GM12878 (cell line): ENCODE results near the gene CHDH. TPM values are rescaled to one million over a fixed set of nuclear protein-coding genes. Genes with fewer than 3 reads are reported as not detected.

ENCODE experiments used
- ATAC-seq: fragments of 200-7000 bp; cut with Tn5 transposase; 3 replicates; pipeline ENCODE4 v1.9.1; 2020; ENCODE audit warnings: mild to moderate bottlenecking, moderate library complexity
- BruUV-seq: library from RNA; stranded (reverse); fragments of 400-500 nt; replicated peaks from 2 replicates; lab custom pipeline; 2021; lab: Mats Ljungman, UMichigan
- CTCF ChIA-PET: fragments of 300-600 bp; sonication (Branson Sonifier 250); formaldehyde crosslinking; extraction: SDS; loops from one replicate; lab custom pipeline; 2021; ENCODE audit warnings: inconsistent platforms; lab: Yijun Ruan, JAX
- POLR2A ChIA-PET: fragments of 350-600 bp; formaldehyde crosslinking; extraction: SDS; loops from one replicate; lab custom pipeline; 2021; ENCODE audit warnings: inconsistent platforms; lab: Charles Lee
- RAD21 ChIA-PET: fragments of 300-600 bp; sonication (Branson Sonifier 250); formaldehyde crosslinking; loops from one replicate; lab custom pipeline; 2023; ENCODE audit warnings: antibody characterized with exemption; ENCODE audit not compliant: unreplicated experiment; lab: Charles Lee
- SMC1A ChIA-PET: fragments of 300-600 bp; sonication (Branson Sonifier 250); formaldehyde crosslinking; loops from one replicate; lab custom pipeline; 2023; ENCODE audit not compliant: unreplicated experiment, uncharacterized antibody; lab: Charles Lee
- DNase-seq: peaks from one replicate; pipeline ENCODE4 v3.0.0-alpha.2; 2011; ENCODE audit warnings: low read depth, low spot score
- FAIRE-seq: peaks from 3 replicates; lab custom pipeline; 2011; peaks lifted over from hg19 to GRCh38; lab: Jason Lieb, UNC
- H2AFZ ChIP-seq: 2 replicates; pipeline ENCODE4 v1.6.0; 2011; ENCODE audit warnings: low read depth, low read length, control low read depth; ENCODE audit not compliant: control insufficient read depth
- H3K27ac ChIP-seq: 2 replicates; pipeline ENCODE4 v1.5.1; 2011; ENCODE audit warnings: control low read depth; ENCODE audit not compliant: control insufficient read depth, insufficient read depth
- H3K27me3 ChIP-seq, 2 experiments: replicated peaks in 1 of 2; 2 replicates each; pipeline versions ENCODE4 v1.6.0 to v1.6.1; 2011; ENCODE audit warnings: low read length in 1 of 2; ENCODE audit not compliant: control insufficient read depth in 2 of 2, insufficient read depth in 2 of 2
- H3K36me3 ChIP-seq, 2 experiments: 2 replicates each; pipeline ENCODE4 v1.5.1; 2011; ENCODE audit warnings: low read length in 1 of 2; ENCODE audit not compliant: control insufficient read depth in 2 of 2, insufficient read depth in 2 of 2
- H3K4me1 ChIP-seq: 2 replicates; pipeline ENCODE4 v1.6.1; 2011; ENCODE audit warnings: mild to moderate bottlenecking, low read length, moderate library complexity, mixed read lengths; ENCODE audit not compliant: control insufficient read depth, insufficient read depth
- H3K4me2 ChIP-seq: 2 replicates; pipeline ENCODE4 v1.6.0; 2011; ENCODE audit warnings: control low read depth; ENCODE audit not compliant: control insufficient read depth, insufficient read depth
- H3K4me3 ChIP-seq: fragments of 200-600 bp; sonication (generic); 2 replicates; pipeline ENCODE4 v1.5.1; 2016
- H3K79me2 ChIP-seq: 2 replicates; pipeline ENCODE4 v1.6.0; 2011; ENCODE audit warnings: low read length; ENCODE audit not compliant: control insufficient read depth, insufficient read depth
- H3K9ac ChIP-seq: 2 replicates; pipeline ENCODE4 v1.8.0; 2011; ENCODE audit warnings: low read length, control low read depth, mixed read lengths; ENCODE audit not compliant: control insufficient read depth, insufficient read depth
- H3K9me3 ChIP-seq: replicated peaks from 3 replicates; pipeline ENCODE4 v1.5.1; 2011; ENCODE audit warnings: mild to moderate bottlenecking, low read length; ENCODE audit not compliant: control insufficient read depth, insufficient read depth
- H4K20me1 ChIP-seq: 2 replicates; pipeline ENCODE4 v1.6.0; 2011; ENCODE audit not compliant: control insufficient read depth, insufficient read depth
- BCL11A ChIP-seq: IDR thresholded peaks from 2 replicates; pipeline ENCODE4 v1.6.1; 2011; ENCODE audit warnings: low read depth, low read length
- CHD2 ChIP-seq: IDR thresholded peaks from 2 replicates; pipeline ENCODE4 v1.6.1; 2011; ENCODE audit warnings: low read depth, low read length, improper control_type of control experiment, borderline replicate concordance
- ETV6 ChIP-seq, 2 experiments: fragments of 450-650 bp in 1 of 2; IDR thresholded peaks in 1 of 2; conservative IDR thresholded peaks in 1 of 2; 2 replicates each; pipeline ENCODE4 v1.6.1; 2014; ENCODE audit warnings: antibody characterized with exemption in 1 of 2, borderline replicate concordance in 1 of 2, low read depth in 1 of 2, mild to moderate bottlenecking in 1 of 2, moderate library complexity in 1 of 2
- HCFC1 ChIP-seq: fragments of 150-350 bp; IDR thresholded peaks from 2 replicates; pipeline ENCODE4 v1.6.1; 2014; ENCODE audit warnings: low read length
- JUND ChIP-seq: IDR thresholded peaks from 2 replicates; pipeline ENCODE4 v1.6.1; 2012; ENCODE audit warnings: low read depth, mild to moderate bottlenecking, low read length, improper control_type of control experiment, moderate library complexity
- LARP7 ChIP-seq: fragments of 450-650 bp; IDR thresholded peaks from 2 replicates; pipeline ENCODE4 v1.6.1; 2017; ENCODE audit warnings: mild to moderate bottlenecking
- NBN ChIP-seq: fragments of 450-650 bp; IDR thresholded peaks from 2 replicates; pipeline ENCODE4 v1.6.1; 2016
- NRF1 ChIP-seq: conservative IDR thresholded peaks from 2 replicates; pipeline ENCODE4 v1.6.1; 2011; ENCODE audit warnings: mild to moderate bottlenecking, low read depth, low read length, improper control_type of control experiment
- PAX5 ChIP-seq: IDR thresholded peaks from 2 replicates; pipeline ENCODE4 v1.6.1; 2011; ENCODE audit warnings: low read depth, low read length, borderline replicate concordance
- POU2F2 ChIP-seq: IDR thresholded peaks from 3 replicates; pipeline ENCODE4 v1.6.1; 2011; ENCODE audit warnings: low read depth, mild to moderate bottlenecking, low read length, borderline replicate concordance
- RAD51 ChIP-seq: fragments of 450-650 bp; IDR thresholded peaks from 2 replicates; pipeline ENCODE4 v1.6.1; 2016; ENCODE audit warnings: moderate library complexity, mild to moderate bottlenecking, inconsistent platforms
- RUNX3 ChIP-seq: IDR thresholded peaks from 2 replicates; pipeline ENCODE4 v1.6.1; 2012; ENCODE audit warnings: low read length, inconsistent platforms
- STAT1 ChIP-seq: fragments of 450-650 bp; conservative IDR thresholded peaks from 2 replicates; pipeline ENCODE4 v1.6.1; 2014; ENCODE audit warnings: antibody characterized with exemption, mild to moderate bottlenecking
- TARDBP ChIP-seq: IDR thresholded peaks from 2 replicates; pipeline ENCODE4 v1.6.1; 2016; ENCODE audit warnings: borderline replicate concordance
- TBL1XR1 ChIP-seq: IDR thresholded peaks from 2 replicates; pipeline ENCODE4 v1.6.1; 2012; ENCODE audit warnings: low read depth, low read length, improper control_type of control experiment
- YBX1 ChIP-seq: fragments of 450-650 bp; IDR thresholded peaks from 2 replicates; pipeline ENCODE4 v1.6.1; 2016; ENCODE audit warnings: antibody characterized with exemption
- YY1 ChIP-seq: IDR thresholded peaks from 2 replicates; pipeline ENCODE4 v1.6.1; 2011; ENCODE audit warnings: low read depth, mild to moderate bottlenecking, low read length
- ZBED1 ChIP-seq: IDR thresholded peaks from 2 replicates; pipeline ENCODE4 v1.6.1; 2016; ENCODE audit warnings: borderline replicate concordance
- WGBS: methylation state at CpG from one replicate; pipeline ENCODE4 v1.1.6; 2016; ENCODE audit warnings: low lambda C conversion rate; ENCODE audit not compliant: insufficient replicate concordance, insufficient coverage; ENCODE audit errors: missing lambda C conversion rate; 5-methylcytosine and 5-hydroxymethylcytosine counted together
- in situ Hi-C: fragments of 300-500 bp; cut with MboI; formaldehyde crosslinking; loops from 9 replicates; pipeline ENCODE4 v1.14.3; 2018; ENCODE audit warnings: mixed read lengths
- intact Hi-C: fragments of 100-400 bp; cut with micrococcal nuclease; formaldehyde crosslinking; loops from one replicate; pipeline ENCODE4 v1.14.2; 2022; ENCODE audit not compliant: unreplicated experiment
- polyA plus RNA-seq, 11 experiments: library from polyadenylated mRNA; depleted of rRNA in 4 of 11; unstranded in 6 of 11; stranded (reverse) in 5 of 11; fragments of >200 nt; fragmentation: Nextera tagmentation in 4 of 11; fragmentation: Illumina TruSeq in 1 of 11; extraction: Ambion mirVana in 4 of 11; extraction: Trizol in 1 of 11; gene quantifications; 1 replicate in 1 of 11; 2 replicates in 10 of 11; pipeline versions ENCODE4 v1.2.1 to v1.2.3, GENCODE V29; 2011 to 2016; ENCODE audit warnings: inconsistent platforms in 2 of 11, missing spikeins in 2 of 11, low read depth in 1 of 11
- total RNA-seq, 4 experiments: library from RNA; depleted of rRNA in 3 of 4; stranded (reverse); fragments of >200 nt in 3 of 4; fragmentation: Illumina TruSeq in 1 of 4; extraction: Trizol in 1 of 4; gene quantifications; 2 replicates each; pipeline versions ENCODE4 v1.2.1 to v1.2.3, GENCODE V29; 2013 to 2021
- TF ChIP-seq, protein P1 (sequence below): IDR thresholded peaks from 2 replicates; pipeline ENCODE4 v1.6.1; 2012; ENCODE audit warnings: improper control_type of control experiment, low read depth, low read length; ENCODE audit not compliant: insufficient replicate concordance

The CHDH gene
- total and polyA plus RNA-seq, 10 of the 15 experiments (the other 5 are each of a cell fraction or from before 2014, with no cell fraction given): 0.95 to 8.3 (median 2.9) TPM

DNA sequence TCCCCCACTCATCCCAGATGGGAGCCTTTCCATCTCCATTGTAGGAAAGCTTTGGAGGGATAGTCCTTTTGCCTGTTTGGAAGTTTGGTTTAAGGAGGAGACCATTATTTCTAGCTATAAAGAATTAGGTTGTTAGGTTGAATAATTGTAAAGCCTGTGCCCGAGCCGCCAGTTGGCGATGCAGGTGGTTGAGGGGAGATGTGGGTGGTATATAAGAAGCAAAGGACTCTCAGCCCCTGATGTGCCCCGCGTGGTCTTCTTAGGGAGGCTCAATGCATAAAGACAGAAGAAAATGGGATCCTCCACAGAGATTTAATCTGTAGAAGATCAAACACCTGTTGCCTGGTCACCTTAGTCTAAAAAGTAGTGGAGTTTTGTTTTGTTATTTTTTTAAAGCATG is 55.7 kb downstream of the CHDH start:
- H2AFZ ChIP-seq: no peak overlapping the region
- WGBS: 87% methylated on average over 5 of the region's 5 CpGs
- no peak overlapping the region for H3K4me2 ChIP-seq
- no peaks in the 10 kb centered on the region for H3K27me3 ChIP-seq
- RAD21 ChIA-PET: no interaction called here
- no peaks in the 10 kb centered on the region for H3K36me3 ChIP-seq
- no peak for FAIRE-seq
- H3K79me2 ChIP-seq: no peaks in the 10 kb centered on the region
- CTCF ChIA-PET: interaction anchor here (1.0 kb wide), 1 partner anchor 15 kb away, joined by 3 read pairs; no protein-coding TSS in a partner anchor
- BruUV-seq: no TSS peak
- POLR2A ChIA-PET: interaction anchor here (0.7 kb wide), 1 partner anchor 67 kb away, joined by 3 read pairs; no protein-coding TSS in a partner anchor
- H3K9me3 ChIP-seq: no peaks in the 10 kb centered on the region
- H3K4me3 ChIP-seq: no peak overlapping the region
- H4K20me1 ChIP-seq: no peaks in the 10 kb centered on the region
- H3K27ac ChIP-seq: no peak overlapping the region
- SMC1A ChIA-PET: no interaction called here
- H3K9ac ChIP-seq: no peak overlapping the region
- intact Hi-C loops: no loop called here
- TF ChIP-seq LARP7: no peak
- TF ChIP-seq JUND: no peak
- no peak for TF ChIP-seq CHD2
- TF ChIP-seq ZBED1: no peak
- no peak for TF ChIP-seq STAT1
- TF ChIP-seq BCL11A: no peak
- TF ChIP-seq NRF1: no peak
- TF ChIP-seq, protein P1, sequence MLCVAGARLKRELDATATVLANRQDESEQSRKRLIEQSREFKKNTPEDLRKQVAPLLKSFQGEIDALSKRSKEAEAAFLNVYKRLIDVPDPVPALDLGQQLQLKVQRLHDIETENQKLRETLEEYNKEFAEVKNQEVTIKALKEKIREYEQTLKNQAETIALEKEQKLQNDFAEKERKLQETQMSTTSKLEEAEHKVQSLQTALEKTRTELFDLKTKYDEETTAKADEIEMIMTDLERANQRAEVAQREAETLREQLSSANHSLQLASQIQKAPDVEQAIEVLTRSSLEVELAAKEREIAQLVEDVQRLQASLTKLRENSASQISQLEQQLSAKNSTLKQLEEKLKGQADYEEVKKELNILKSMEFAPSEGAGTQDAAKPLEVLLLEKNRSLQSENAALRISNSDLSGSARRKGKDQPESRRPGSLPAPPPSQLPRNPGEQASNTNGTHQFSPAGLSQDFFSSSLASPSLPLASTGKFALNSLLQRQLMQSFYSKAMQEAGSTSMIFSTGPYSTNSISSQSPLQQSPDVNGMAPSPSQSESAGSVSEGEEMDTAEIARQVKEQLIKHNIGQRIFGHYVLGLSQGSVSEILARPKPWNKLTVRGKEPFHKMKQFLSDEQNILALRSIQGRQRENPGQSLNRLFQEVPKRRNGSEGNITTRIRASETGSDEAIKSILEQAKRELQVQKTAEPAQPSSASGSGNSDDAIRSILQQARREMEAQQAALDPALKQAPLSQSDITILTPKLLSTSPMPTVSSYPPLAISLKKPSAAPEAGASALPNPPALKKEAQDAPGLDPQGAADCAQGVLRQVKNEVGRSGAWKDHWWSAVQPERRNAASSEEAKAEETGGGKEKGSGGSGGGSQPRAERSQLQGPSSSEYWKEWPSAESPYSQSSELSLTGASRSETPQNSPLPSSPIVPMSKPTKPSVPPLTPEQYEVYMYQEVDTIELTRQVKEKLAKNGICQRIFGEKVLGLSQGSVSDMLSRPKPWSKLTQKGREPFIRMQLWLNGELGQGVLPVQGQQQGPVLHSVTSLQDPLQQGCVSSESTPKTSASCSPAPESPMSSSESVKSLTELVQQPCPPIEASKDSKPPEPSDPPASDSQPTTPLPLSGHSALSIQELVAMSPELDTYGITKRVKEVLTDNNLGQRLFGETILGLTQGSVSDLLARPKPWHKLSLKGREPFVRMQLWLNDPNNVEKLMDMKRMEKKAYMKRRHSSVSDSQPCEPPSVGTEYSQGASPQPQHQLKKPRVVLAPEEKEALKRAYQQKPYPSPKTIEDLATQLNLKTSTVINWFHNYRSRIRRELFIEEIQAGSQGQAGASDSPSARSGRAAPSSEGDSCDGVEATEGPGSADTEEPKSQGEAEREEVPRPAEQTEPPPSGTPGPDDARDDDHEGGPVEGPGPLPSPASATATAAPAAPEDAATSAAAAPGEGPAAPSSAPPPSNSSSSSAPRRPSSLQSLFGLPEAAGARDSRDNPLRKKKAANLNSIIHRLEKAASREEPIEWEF: no peak
- no peak for TF ChIP-seq YY1
- no peak for TF ChIP-seq TARDBP
- TF ChIP-seq POU2F2: no peak
- no peak for TF ChIP-seq YBX1
- no peak for TF ChIP-seq RUNX3
- no peak for TF ChIP-seq HCFC1
- TF ChIP-seq PAX5: no peak
- TF ChIP-seq RAD51: no peak
- no peak for TF ChIP-seq NBN
- no peak for TF ChIP-seq ETV6 (conservative IDR thresholded peaks at IDR 0.05 in 1 of 2, IDR thresholded peaks at IDR 0.05 in 1 of 2; ENCODE audit: borderline replicate concordance in 1 of 2, low read depth in 1 of 2)
- TF ChIP-seq TBL1XR1: no peak
- H3K4me1 ChIP-seq: no peaks in the 10 kb centered on the region
- in situ Hi-C loops: no loop called here
- no peak for ATAC-seq
- no peak for DNase-seq
